HG03439 (cell line): ENCODE measurements around the gene KRT27.

Experiments used
- ATAC-seq: cut with Tn5 transposase; IDR thresholded peaks from one replicate; pipeline ENCODE4 v1.9.1; 2021; ENCODE audit warnings: mild to moderate bottlenecking, moderate library complexity; ENCODE audit not compliant: unreplicated experiment

KRT27 gene

GRCh38 chr17:40809721-40810421 is 27.5 kb upstream of the KRT27 start:
- no peak for ATAC-seq

DNA sequence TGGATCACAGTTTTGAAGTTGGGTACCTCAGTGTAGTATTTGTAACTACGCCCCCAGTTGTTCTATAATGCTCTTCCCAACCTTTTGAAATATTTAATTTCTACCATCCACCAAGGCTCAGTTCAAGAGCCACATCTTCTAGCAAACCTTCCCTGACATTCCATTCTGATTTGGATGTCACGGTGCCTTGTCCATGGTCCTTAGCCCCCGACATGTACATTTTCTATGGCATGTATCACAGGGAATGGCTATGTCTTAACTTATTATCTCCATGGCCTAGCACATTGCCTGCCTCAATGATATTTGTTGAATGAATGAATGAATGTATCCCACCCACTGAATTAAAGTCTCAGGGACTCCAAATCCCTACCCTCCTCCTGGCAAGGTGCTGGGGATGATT is 23.8 kb upstream of the KRT27 start:
- ATAC-seq, result no peak

DNA sequence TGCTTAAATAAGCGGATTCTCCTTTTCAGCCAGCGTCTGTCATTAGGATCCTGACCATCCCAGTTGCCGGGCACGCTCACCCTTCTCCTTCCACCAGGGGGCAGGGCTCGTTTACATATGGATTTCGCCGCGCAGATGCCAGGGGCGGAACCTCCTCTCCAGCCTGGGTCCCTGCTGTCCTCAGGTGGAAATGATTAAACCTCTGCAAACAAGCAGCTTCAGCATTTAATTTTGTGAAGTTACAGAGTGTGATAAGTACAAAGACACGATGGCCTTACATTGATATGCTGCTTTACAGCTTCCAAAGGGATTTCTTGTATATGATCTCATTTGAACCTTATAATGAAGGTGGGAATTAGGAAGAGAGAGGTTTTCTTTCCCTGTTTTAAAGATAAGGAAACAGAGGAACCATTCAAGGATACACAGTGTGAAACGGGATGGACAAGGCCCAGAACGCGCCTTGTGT is 21.3 kb upstream of the KRT27 start:
- peak; percentile 53 for ATAC-seq

GRCh38 chr17:40801157-40801556 is 18.8 kb upstream of the KRT27 start:
- no peak for ATAC-seq

GRCh38 chr17:40800381-40800780 is 18.0 kb upstream of the KRT27 start:
- no peak for ATAC-seq

- no peak for ATAC-seq
Measured at GRCh38 chr17:40799859-40800258, 17.5 kb upstream of the KRT27 start, which contains the start of gene KRT28. KRT28 (minus strand) TSS chr17:40799959; CDS start chr17:40799893, 66 bp downstream.

DNA sequence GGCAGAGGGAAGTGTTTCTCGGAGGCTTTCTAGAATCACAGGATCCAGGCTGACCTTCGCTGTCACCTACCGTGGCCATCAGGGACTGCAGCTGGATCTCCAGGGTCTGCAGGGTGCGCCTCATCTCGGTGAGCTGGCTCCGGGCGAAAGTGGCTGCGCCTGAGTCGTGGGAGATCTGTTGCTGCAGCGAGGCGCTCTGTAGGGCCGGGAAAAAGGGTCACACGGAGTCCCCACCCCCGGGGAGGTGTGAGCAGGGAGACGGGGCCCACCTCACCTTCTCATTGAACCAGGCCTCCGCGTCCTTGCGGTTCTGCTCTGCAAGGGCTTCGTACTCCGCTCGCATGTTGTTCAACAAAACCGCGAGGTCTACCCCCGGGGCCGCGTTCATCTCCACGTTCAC is 14.5 kb upstream of the KRT27 start:
- ATAC-seq, result no peak

- no peak for ATAC-seq
Measured at GRCh38 chr17:40795019-40795667, 12.8 kb upstream of the KRT27 start.

DNA sequence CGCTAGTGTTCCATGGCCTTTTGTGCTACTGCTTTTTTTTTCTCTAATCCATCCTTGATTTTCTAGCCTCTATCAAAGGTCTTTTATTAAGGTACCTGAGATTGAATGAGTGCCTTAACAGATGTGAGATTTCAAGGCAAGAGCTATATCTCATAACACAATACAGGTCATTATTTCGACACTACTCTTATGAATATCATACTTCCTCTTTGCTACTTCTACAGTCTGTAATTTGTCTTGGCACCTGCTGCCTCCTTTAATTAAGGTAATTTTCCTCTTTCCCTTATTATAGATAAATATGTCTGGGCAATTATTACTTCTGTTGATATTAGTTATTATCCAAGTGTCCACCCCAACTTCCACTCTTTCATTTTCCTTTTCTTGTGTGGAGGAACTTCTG is 12.1 kb upstream of the KRT27 start:
- ATAC-seq, result no peak

DNA sequence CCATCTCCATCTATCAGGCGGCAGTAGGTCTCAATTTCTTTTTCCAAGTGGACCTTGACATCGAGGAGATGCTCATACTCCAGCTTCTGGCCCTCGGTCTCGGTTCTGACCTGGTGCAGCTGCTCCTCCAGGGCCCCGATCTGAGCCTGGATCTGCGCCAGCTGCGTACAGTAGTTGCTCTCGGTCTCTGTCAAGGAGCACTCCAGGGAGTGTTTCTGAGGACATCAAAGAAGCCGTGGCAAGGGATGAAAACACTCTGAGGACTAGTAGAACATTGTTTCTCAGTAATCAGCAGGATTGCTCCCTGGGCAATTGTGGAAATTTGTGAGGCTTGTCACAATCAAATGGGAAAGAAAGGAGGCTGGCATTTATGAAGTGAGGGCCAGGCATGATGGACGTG is 11.5 kb upstream of the KRT27 start:
- ATAC-seq, result no peak

GRCh38 chr17:40791787-40792436 is 9.6 kb upstream of the KRT27 start:
- no peak for ATAC-seq

- no peak for ATAC-seq
Measured at GRCh38 chr17:40791111-40791510, 8.8 kb upstream of the KRT27 start.

- no peak for ATAC-seq
Measured at GRCh38 chr17:40779181-40779909, 3.0 kb downstream of the KRT27 start.

DNA sequence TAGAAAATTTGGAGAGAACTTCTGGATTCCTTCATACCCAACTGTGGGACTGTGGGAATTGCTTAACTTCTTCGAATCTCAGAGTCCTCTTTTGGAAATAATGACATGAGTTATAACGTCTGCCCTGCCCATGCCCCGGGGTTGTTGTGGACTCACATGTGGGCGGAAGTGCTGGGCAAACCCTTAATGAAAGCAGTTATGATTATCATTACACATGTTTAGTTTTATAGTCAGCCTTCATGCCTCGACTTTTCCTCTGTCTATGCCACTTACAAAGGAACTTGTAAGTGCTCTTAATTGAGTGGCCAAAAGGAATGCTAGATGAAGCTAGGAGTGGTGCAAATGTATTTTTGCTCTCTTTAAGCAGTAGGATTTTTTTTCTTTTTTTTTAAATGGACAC is 3.9 kb downstream of the KRT27 start:
- no peak for ATAC-seq

GRCh38 chr17:40777971-40778370 is 4.4 kb downstream of the KRT27 start:
- no peak for ATAC-seq

GRCh38 chr17:40777459-40777858 is 4.9 kb downstream of the KRT27 start:
- ATAC-seq, result no peak

GRCh38 chr17:40775945-40776344 is 6.4 kb downstream of the KRT27 start:
- ATAC-seq, result no peak

DNA sequence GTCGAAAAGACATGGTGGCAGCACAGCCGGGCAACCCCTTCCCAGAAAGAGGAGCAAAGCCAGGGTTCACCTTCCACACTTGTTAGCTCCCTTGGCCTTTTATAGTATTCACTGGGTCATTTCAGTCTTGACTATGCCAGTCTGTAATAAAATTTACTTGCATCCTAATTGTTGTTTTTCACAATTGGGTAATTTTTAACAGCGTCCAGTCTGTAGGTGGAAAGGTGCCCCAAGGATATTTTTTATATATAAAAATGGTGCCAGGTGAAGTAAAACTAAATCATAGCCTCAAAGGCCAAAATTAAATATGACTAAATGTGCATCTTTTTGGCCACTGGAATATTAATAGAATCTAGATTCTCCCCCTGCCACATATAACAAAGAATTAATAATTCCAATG is 10.2 kb downstream of the KRT27 start, which contains the start of gene KRT26:
Gene KRT26, minus strand, starts transcription at position 101 of the 400 bp plus-strand sequence. Its CDS starts 88 bp downstream, at position 13.
- ATAC-seq, result no peak

DNA sequence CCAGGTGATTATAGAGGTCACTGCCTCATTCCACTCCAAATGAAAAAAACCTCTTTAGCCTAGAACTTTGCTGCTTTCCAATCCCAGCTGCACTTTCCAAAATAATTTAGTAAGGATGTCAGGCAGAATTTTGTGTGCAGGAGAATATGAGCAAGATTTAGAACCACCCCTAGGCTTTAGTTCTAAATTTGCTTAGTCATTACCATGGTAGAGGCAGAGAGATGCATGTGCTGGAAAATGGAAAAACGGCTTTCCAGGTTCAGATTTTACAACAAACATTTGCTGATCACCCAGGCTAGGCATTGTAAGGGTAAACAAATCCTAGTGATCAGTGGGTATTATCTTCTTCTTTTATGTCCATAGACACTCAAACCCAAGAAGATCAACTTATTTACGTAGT is 16.7 kb downstream of the KRT27 start:
- ATAC-seq, result no peak

DNA sequence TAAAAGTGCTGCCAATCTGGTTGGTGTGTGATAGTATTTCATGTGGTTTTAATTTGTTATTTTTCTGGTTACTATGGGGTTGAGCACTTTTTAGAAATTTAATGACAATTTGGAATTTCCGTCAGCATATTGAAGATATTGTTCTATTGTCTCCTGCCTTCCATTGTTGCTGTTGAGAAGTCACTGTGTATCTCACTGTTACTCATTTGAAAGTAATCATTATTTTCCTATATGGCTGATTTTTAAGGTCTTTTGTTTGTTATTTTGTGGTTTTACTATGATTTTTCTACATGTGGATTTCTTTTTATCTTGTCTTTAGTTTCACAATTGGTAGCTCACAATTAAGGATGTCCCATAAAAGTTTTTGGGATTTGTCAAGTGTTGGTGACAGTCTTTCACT is 18.6 kb downstream of the KRT27 start:
- ATAC-seq, result no peak
